Neural cell (in vitro differentiated cells): ENCODE results near the gene SWAP70. TPM values are rescaled to one million over a fixed set of nuclear protein-coding genes. Genes with fewer than 3 reads are reported as not detected.

Experiments used
- H2AFZ ChIP-seq: fragments of 200-600, 300-800 bp; sonication (generic), shearing (Covaris generic); 2 replicates; pipeline ENCODE4 v1.6.0; 2014; ENCODE audit warnings: low read depth, mild to moderate bottlenecking, antibody characterized with exemption, low read length, moderate library complexity
- H3F3A ChIP-seq: fragments of 200-600 bp; shearing (Covaris generic); 2 replicates; pipeline ENCODE4 v1.6.1; 2016; ENCODE audit warnings: mild to moderate bottlenecking, moderate library complexity, mixed read lengths, antibody characterized with exemption, low read length; ENCODE audit not compliant: insufficient read depth, poor library complexity, severe bottlenecking
- H3K27ac ChIP-seq: fragments of 200-600, 300-800 bp; sonication (generic), shearing (Covaris generic); 2 replicates; pipeline ENCODE4 v1.5.1; 2014; ENCODE audit warnings: mild to moderate bottlenecking, low read length, moderate library complexity
- H3K27me3 ChIP-seq: fragments of 300-800, 200-600 bp; sonication (generic), shearing (Covaris generic); 2 replicates; pipeline ENCODE4 v1.6.0; 2014; ENCODE audit warnings: mild to moderate bottlenecking, low read depth, low read length, moderate library complexity; ENCODE audit not compliant: insufficient read depth
- H3K36me3 ChIP-seq: fragments of 300-800, 200-600 bp; sonication (generic), shearing (Covaris generic); 2 replicates; pipeline ENCODE4 v1.5.1; 2014; ENCODE audit warnings: mild to moderate bottlenecking, antibody characterized with exemption, low read length, moderate library complexity; ENCODE audit not compliant: insufficient read depth
- H3K4me2 ChIP-seq: fragments of 300-800, 200-600 bp; sonication (generic), shearing (Covaris generic); 2 replicates; pipeline ENCODE4 v1.6.0; 2014; ENCODE audit warnings: mild to moderate bottlenecking, low read length
- H3K4me3 ChIP-seq: fragments of 300-800, 200-600 bp; sonication (generic), shearing (Covaris generic); 2 replicates; pipeline ENCODE4 v1.5.1; 2014; ENCODE audit warnings: mild to moderate bottlenecking, low read length, moderate library complexity
- H3K79me2 ChIP-seq: fragments of 200-600 bp; shearing (Covaris generic); replicated peaks from 2 replicates; pipeline ENCODE4 v1.6.0; 2014; ENCODE audit warnings: mild to moderate bottlenecking, low read length, moderate library complexity; ENCODE audit not compliant: insufficient read depth
- H3K9ac ChIP-seq: fragments of 300-800, 200-600 bp; sonication (generic), shearing (Covaris generic); 2 replicates; pipeline ENCODE4 v1.6.1; 2016; ENCODE audit warnings: mild to moderate bottlenecking, low read length, mixed read lengths
- H3K9me2 ChIP-seq: fragments of 200-600 bp; shearing (Covaris generic); 2 replicates; pipeline ENCODE4 v1.6.1; 2016; ENCODE audit warnings: mild to moderate bottlenecking, low read length, mixed read lengths; ENCODE audit not compliant: insufficient read depth
- H3K9me3 ChIP-seq: fragments of 200-600, 300-800 bp; sonication (generic), shearing (Covaris generic); 2 replicates; pipeline ENCODE4 v1.6.1; 2016; ENCODE audit warnings: mild to moderate bottlenecking, mixed run types, low read length, moderate library complexity, mixed read lengths
- H4K20me1 ChIP-seq: fragments of 200-600 bp; shearing (Covaris generic); 2 replicates; pipeline ENCODE4 v1.6.1; 2016; ENCODE audit warnings: mild to moderate bottlenecking, mixed run types; ENCODE audit not compliant: insufficient read depth
- CTCF ChIP-seq: fragments of 450-650 bp; IDR thresholded peaks from 2 replicates; pipeline ENCODE4 v1.5.1; 2014; ENCODE audit warnings: antibody characterized with exemption, mild to moderate bottlenecking, moderate library complexity; ENCODE audit not compliant: poor library complexity, severe bottlenecking
- EP300 ChIP-seq: fragments of 450-650 bp; conservative IDR thresholded peaks from 2 replicates; pipeline ENCODE4 v1.6.1; 2014; ENCODE audit warnings: antibody characterized with exemption, mild to moderate bottlenecking, moderate library complexity; ENCODE audit not compliant: poor library complexity, severe bottlenecking
- EZH2 ChIP-seq: fragments of 200-600, 300-800 bp; shearing (Covaris generic), sonication (generic); IDR thresholded peaks from 2 replicates; pipeline ENCODE4 v1.6.1; 2014; ENCODE audit warnings: antibody characterized with exemption, low read length, borderline replicate concordance, mild to moderate bottlenecking; ENCODE audit not compliant: insufficient read depth, poor library complexity, severe bottlenecking
- MXI1 ChIP-seq: fragments of 450-650 bp; conservative IDR thresholded peaks from 2 replicates; pipeline ENCODE4 v1.6.1; 2014; ENCODE audit warnings: antibody characterized with exemption, mild to moderate bottlenecking; ENCODE audit not compliant: poor library complexity, severe bottlenecking
- POLR2AphosphoS5 ChIP-seq: IDR thresholded peaks from 2 replicates; pipeline ENCODE4 v1.6.1; 2012
- RAD21 ChIP-seq: fragments of 450-650 bp; conservative IDR thresholded peaks from 2 replicates; pipeline ENCODE4 v1.6.1; 2014; ENCODE audit warnings: antibody characterized with exemption, mild to moderate bottlenecking, moderate library complexity
- REST ChIP-seq: IDR thresholded peaks from 2 replicates; pipeline ENCODE4 v1.6.1; 2012; ENCODE audit warnings: borderline replicate concordance
- SMC3 ChIP-seq: fragments of 450-650 bp; conservative IDR thresholded peaks from 2 replicates; pipeline ENCODE4 v1.6.1; 2014; ENCODE audit warnings: antibody characterized with exemption, mild to moderate bottlenecking, moderate library complexity; ENCODE audit not compliant: poor library complexity
- TAF1 ChIP-seq: IDR thresholded peaks from 2 replicates; pipeline ENCODE4 v1.6.1; 2012; ENCODE audit warnings: low read depth
- polyA plus RNA-seq: library from polyadenylated mRNA; depleted of rRNA; stranded (reverse); fragments of >200 nt; gene quantifications from 2 replicates; pipeline ENCODE4 v1.2.3, GENCODE V29; 2014

Gene SWAP70
- polyA plus RNA-seq, 1 donor from 2014 or later: 1.4 TPM

GRCh38 chr11:9700105-9700801 lies 36.4 kb downstream of the SWAP70 start:
- H4K20me1 ChIP-seq: no peaks in the 10 kb centered on the region
- no peaks in the 10 kb centered on the region for H3K9me2 ChIP-seq
- no peak overlapping the region for H3K4me3 ChIP-seq
- H3K36me3 ChIP-seq: no peaks in the 10 kb centered on the region
- no peak overlapping the region for H3K27ac ChIP-seq
- no peak for TF ChIP-seq EZH2
- no peak for TF ChIP-seq REST
- TF ChIP-seq SMC3: no peak
- TF ChIP-seq TAF1: no peak
- no peak for TF ChIP-seq EP300
- TF ChIP-seq MXI1: no peak
- TF ChIP-seq POLR2AphosphoS5: no peak
- no peak for TF ChIP-seq RAD21
- no peak for TF ChIP-seq CTCF
- H3K9ac ChIP-seq: no peak overlapping the region
- H3F3A ChIP-seq: no peaks in the 10 kb centered on the region
- H3K27me3 ChIP-seq: no peaks in the 10 kb centered on the region
- H3K79me2 ChIP-seq: no peaks in the 10 kb centered on the region
- no peak overlapping the region for H3K4me2 ChIP-seq
- no peaks in the 10 kb centered on the region for H3K9me3 ChIP-seq
- H2AFZ ChIP-seq: no peak overlapping the region

- H4K20me1 ChIP-seq: no peaks in the 10 kb centered on the region
- H3K36me3 ChIP-seq: no peaks in the 10 kb centered on the region
- H3F3A ChIP-seq: no peaks in the 10 kb centered on the region
- no peak overlapping the region for H3K27ac ChIP-seq
- H3K4me3 ChIP-seq: no peak overlapping the region
- H3K9ac ChIP-seq: no peak overlapping the region
- H2AFZ ChIP-seq: no peak overlapping the region
- H3K27me3 ChIP-seq: no peaks in the 10 kb centered on the region
- H3K9me2 ChIP-seq: no peaks in the 10 kb centered on the region
- no peak overlapping the region for H3K4me2 ChIP-seq
- H3K79me2 ChIP-seq: no peaks in the 10 kb centered on the region
- no peak for TF ChIP-seq CTCF
- TF ChIP-seq RAD21: no peak
- no peak for TF ChIP-seq MXI1
- TF ChIP-seq EZH2: no peak
- TF ChIP-seq EP300: no peak
- TF ChIP-seq REST: no peak
- TF ChIP-seq TAF1: no peak
- no peaks in the 10 kb centered on the region for H3K9me3 ChIP-seq
These were observed 37.9 kb downstream of the SWAP70 start for GRCh38 chr11:9701799-9702198.
